ENCODE data around the gene SPECC1L. TPM values are rescaled to one million over a fixed set of nuclear protein-coding genes. Genes with fewer than 3 reads are reported as not detected.

SPECC1L gene
- total RNA-seq, 2 donors from 2014 or later, result 80.1 to 88.8 TPM

GRCh38 chr22:24404561-24405275 is 134.1 kb downstream of the SPECC1L start:
- intact Hi-C loops (cut with DNase I), result no loop called here
- DNase-seq (ENCODE audit: low spot score), result no peak

DNA sequence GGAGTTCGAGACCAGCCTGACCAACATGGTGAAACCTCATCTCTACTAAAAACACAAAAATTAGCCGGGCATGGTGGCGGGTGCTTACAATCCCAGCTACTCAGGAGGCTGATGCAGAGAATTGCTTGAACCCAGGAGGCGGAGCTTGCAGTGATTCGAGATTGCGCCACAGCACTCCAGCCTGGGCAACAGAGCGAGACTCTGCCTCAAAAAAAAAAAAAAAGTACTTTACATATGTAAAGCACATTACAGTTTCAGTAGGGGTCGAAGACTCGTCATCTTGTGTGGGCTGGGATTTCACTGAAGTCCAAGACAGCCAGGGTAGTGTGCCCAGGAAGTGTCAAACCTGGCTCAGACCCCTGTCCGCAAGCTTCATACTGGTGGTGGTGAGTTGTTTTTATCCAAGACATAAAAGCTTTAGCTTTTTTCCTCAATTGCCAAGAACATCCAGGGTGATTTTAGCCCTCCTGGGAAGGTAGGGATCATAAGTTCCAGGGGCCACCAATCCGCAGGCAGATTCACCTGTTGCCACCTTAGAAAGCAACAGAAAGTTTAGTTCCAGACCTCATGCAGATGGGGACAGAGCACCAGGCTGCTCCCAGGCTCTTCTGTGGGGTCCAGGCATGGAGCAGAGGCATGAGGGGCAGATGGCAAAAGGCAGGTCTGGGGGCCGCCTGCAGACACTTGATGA is 135.1 kb downstream of the SPECC1L start:
- no peak for DNase-seq (ENCODE audit: low spot score)
- intact Hi-C loops (cut with DNase I), result no loop called here

DNA sequence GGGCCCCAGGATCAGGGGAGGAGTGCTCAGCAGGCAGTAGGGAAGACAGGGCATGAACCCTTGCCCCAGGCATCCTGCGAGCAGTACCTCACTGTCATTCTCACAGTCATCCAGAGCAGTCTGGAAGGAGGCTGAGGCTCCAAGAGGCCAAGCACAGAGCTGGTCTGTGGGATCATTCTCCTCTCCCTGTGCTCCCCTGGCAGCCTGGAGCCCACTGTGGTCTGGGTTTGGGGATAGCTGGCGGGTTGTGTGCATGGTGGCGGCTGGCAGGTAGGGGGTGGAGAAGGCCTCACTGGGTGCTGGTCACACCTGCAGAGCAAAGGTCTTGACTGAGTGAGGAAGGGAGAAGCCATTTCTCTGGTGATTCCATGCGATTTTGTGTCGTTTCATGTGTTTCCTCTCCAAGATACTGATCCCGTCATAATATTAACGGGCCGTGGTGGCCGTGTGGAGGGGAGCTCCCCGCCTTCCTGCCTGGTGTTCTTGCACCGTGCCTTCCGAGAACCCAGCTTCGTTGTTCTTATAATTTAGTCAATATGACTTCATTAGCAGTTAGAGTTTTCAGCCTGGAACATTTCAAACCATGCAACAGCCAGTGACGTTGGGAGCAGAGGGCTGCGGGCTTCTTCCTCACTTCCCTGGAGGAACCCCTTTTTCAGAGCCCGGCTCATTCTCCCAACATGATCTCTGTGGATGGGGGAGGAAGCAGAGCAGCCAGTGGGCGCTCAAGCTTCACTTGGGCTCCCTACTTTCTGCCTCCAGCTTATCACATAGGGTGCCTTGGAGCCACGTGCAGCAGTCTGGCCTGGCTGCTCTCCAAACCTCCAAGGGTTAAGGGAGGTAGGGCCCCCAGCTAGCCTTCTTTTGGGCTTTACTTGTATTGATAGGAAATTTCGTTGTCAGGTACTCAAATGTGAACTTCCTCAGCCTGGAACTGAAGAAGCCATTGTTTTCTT is 136.0 kb downstream of the SPECC1L start:
- DNase-seq (ENCODE audit: low spot score), result no peak
- intact Hi-C loops (cut with DNase I), result no loop called here

DNA sequence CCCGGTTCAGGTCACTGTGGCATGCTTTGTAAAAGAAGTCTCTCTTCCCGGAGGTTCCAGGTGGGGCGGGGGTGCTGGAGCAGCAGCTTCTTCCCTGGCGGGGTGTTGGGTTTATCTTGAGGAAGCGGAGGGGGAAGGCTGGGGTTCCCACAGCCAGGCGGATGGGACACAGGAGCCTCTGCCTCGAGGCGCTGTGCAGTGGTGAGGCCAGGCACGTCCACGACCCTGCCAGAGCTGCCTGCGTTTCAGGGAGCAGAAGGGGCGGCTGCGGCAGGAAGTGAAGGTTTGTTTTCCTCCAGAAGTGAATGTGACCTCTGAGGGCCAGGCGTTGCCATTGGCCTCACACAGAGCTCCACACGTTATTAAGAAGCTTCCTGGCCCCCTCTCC is 136.6 kb downstream of the SPECC1L start:
- DNase-seq (ENCODE audit: low spot score), result peak; percentile 74
- intact Hi-C loops (cut with DNase I), result no loop called here

DNA sequence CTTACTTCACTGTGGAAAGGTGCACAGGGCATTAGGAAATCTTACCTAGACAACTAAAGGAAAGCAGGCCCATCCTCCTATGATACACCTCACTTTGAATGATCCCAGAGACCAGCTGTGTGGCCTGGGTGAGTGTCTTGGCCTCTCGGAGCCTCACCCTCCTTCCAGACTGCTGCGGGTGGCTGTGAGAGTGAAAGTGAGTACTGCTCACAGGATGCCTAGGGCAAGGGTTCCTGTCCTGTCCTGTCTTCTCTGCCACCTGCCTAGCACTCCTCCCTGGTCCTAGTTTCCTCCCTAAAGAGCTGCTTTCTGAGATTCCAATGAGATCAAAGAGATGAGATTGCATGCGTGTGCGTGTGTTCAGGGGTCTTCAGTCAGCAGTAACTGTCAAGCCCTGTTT is 137.3 kb downstream of the SPECC1L start:
- DNase-seq (ENCODE audit: low spot score), result no peak
- intact Hi-C loops (cut with DNase I), result loop anchor here in 1 of 2 donors (2.0 kb wide), 1 partner anchor 47 kb away; no protein-coding TSS in a partner anchor

- intact Hi-C loops (cut with DNase I), result loop anchor here in 1 of 2 donors (2.0 kb wide), 1 partner anchor 46 kb away; no protein-coding TSS in a partner anchor
- no peak for DNase-seq (ENCODE audit: low spot score)
Measured at GRCh38 chr22:24408630-24409029, 138.0 kb downstream of the SPECC1L start.

DNA sequence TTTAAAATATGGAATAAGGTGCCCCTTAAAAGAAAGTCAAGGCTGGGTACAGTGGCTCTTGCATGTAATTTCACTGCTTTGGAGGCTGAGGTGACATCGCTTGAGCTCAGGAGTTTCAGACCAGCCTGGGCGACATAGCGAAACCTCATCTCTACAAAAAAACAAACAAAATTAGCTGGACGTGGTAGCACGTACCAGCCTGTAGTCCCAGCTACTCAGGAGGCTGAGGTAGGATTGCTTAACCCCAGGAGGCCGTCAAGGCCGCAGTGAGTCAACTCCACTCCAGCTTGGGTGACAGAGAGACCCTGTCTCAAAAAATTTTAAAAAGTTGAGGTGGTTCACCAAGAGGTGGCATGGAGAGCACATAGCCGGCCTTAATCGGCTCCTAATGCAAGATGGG is 139.1 kb downstream of the SPECC1L start:
- no peak for DNase-seq (ENCODE audit: low spot score)
- intact Hi-C loops (cut with DNase I), result loop anchor here in 1 of 2 donors (2.0 kb wide), 1 partner anchor 45 kb away; no protein-coding TSS in a partner anchor

DNA sequence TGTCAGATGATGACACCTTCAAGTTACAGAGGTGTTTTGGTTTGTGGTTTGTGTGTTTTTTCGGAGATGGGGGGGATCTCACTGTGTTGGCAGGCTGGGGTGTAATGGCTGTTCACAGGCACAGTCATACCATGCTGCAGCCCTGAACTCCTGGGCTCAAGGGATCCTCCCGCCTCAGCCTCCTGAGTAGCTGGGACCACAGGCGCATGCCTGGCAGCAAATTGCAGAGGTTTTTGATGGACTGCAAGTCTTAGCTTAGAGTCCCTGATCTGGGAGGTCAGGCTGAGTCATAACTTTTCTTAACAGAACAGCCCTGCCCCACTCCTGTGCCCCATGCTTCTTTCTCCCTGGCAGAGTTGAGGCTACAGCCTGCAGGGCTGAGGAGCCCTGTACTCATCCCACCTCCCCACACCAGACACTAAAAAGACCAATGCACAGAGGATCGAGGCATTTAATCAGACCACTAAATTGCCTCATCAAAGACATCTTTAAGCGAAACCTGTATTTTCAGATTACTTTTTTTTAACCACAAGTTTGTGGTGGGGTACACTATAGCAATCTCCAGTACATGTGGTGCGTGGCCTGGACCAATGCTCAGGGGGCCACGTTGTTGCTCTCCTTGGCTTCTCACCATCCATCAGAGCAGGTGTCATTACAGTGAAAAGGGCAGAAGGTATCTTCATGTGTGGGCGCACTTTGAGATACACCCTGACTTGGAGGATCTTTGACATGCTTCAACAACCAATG is 139.7 kb downstream of the SPECC1L start:
- DNase-seq (ENCODE audit: low spot score), result no peak
- intact Hi-C loops (cut with DNase I), result no loop called here

DNA sequence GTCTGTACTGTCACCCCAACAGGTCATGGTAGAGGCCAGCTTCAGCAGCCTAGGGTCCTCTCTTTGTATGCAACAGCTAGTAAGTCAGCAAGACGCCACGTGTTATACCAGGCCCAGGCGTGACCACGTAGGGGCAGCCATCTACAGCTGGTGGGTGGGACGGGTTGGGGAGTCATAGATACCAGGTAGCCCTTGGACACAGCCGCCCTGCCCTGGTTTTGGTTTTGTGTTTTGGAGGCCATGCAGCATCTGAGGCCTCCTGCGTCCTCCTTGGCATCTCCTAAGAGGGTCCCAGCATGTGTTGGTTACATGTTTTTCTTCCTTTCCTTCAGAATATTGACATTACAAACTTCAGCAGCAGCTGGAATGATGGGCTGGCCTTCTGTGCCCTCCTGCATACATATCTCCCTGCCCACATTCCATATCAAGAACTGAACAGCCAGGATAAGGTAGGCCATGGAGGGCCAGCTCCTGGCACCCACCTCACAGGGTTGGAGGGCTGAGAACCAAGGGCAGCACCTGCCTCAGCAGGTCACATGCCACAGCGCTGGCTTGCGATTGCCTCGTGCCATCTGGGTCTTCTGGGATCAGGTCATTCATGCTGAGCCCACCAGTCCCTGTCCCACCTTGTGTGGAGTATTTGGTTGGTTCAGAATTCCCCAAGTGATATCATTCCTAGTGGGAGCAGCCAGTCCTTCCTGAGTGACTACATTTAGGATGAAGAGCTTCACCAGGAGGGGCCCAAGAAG is 140.8 kb downstream of the SPECC1L start:
- intact Hi-C loops (cut with DNase I), result no loop called here
- no peak for DNase-seq (ENCODE audit: low spot score)

DNA sequence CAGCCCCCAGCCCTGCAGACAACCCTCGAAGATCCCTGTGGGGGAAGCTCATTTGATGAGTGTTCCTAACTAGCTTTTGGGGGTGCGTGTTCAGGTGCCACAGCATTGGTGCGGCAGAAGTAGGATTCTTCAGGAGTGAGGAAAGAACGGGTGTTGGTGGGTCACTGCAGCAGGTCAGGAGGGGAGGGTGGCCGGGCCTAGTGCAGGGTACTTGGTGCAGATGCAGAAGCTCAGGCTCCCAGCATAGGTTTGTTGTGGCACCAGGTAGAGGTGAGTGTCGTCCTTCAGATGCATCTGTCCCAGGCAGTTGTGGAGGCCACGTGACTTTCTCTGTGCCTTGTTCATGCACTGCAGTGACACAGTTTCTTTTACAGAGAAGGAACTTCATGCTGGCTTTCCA is 141.6 kb downstream of the SPECC1L start:
- intact Hi-C loops (cut with DNase I), result no loop called here

DNA sequence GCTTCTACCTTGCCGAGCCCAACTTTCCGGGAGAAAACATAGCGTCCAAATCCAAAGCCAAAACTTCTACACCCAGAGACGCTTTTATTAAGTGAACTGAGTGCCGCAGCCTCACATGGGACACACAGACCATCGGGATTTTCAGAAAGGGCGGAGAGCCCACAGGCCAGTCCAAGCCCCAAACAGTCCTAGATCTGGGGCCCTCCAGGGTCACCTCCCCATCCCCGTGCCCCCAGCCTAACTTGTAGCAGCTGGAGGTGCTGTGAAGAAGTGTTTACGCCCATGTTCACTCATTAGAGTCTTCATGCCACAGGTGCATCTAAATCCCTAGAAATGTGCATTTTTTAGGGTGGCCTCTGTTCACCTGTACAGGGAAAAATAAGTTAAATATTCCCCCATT is 142.6 kb downstream of the SPECC1L start:
- DNase-seq (ENCODE audit: low spot score), result no peak
- intact Hi-C loops (cut with DNase I), result no loop called here

More for the DNA sequence above, 141.6 kb downstream of the SPECC1L start:
- DNase-seq (ENCODE audit: low spot score), result no peak

DNA sequence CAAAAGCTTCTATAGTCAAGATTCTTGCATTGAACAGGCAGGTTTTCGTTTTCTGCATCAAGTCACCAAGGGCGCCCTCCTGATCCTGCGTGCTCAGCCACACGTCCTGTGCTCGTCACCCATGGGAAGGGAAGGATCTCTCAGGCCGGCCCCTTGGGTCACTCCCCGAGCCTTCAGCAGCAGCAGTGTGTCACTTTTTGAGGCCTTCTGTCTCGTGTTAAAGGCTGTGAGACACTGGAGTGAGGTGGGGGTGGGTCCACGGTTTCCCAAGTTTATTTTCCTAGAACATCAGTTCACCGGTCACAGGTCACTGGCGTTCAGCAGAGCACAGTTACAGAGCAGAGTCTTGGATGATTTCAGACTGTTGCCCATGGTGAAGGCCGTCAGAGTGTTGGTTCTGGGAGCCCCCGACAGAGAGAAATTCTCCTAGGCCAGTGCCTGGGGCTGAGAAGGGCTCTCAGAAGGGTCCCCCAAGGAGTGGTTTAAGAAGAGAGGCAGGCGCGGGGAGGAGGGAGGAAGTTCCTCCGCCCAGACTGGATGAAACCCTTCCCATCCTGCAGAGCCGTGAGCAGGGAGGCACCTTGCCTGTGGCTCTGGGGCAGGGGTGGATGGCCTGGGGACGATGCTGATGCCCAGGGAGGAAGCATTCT is 143.2 kb downstream of the SPECC1L start:
- intact Hi-C loops (cut with DNase I), result no loop called here
- DNase-seq (ENCODE audit: low spot score), result peak; percentile 77

DNA sequence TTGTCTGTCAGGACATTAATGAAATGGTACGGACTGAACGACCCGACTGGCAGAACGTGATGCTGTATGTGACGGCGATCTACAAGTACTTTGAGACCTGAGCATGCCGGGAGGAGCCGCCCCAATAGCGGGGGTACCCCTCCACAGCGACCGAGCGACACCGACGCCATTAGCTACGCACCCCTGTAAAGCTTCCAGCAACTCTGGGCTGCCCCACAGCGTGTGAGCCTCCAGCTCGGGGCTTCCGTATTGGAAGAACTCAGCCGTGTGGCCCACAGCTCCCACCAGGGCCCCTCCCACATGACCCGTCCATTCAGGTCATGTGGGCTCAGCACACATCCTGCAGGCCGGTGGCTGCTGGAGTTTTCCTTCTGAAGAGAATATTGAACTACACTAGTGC is 143.9 kb downstream of the SPECC1L start:
- intact Hi-C loops (cut with DNase I), result no loop called here
- peak; percentile 69 for DNase-seq (ENCODE audit: low spot score)

- DNase-seq (ENCODE audit: low spot score), result peak; percentile 80
- intact Hi-C loops (cut with DNase I), result no loop called here
Measured at GRCh38 chr22:24414984-24415945, 144.6 kb downstream of the SPECC1L start.

DNA sequence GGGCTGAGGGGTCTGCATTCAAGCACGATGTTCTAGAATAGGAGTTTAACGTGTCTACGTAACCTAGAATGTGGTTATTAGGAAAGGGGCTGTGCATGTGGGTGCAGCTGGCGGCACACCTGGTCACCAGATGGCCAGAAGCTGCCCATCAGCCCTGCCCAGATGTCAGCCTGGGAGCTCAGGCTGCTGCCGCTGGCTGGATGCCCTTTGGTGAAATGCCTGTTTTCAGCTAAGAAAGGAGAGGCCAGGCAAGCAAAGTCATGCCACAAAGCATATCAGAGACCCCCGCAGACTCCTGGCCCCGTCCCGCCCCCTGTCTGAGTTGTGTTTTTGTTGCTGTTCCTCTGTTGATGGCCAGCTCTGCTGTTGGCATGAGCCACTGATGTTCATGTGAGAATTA is 145.5 kb downstream of the SPECC1L start:
- intact Hi-C loops (cut with DNase I), result no loop called here
- DNase-seq (ENCODE audit: low spot score), result peak; percentile 54

DNA sequence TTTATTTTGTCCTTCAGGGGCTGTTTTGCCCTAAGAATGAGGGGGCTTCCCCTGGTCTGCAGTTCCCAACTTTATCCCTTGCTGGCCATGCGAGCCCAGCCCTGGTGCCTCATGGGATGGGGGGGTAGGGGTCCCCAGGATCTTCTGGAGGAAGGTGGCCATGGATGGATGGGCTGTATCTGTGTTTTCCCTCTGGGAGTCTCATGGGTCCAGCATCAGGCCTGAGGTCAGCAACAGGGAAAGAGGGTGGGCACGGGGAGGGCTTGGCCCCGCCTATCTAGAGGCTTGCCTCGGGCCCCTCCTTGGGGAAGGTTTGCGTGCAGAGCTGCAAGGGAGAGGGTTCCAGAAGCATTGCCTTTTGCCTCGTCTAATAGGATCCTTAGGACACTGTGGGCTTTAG is 146.0 kb downstream of the SPECC1L start:
- DNase-seq (ENCODE audit: low spot score), result peak; percentile 74
- intact Hi-C loops (cut with DNase I), result no loop called here

DNA sequence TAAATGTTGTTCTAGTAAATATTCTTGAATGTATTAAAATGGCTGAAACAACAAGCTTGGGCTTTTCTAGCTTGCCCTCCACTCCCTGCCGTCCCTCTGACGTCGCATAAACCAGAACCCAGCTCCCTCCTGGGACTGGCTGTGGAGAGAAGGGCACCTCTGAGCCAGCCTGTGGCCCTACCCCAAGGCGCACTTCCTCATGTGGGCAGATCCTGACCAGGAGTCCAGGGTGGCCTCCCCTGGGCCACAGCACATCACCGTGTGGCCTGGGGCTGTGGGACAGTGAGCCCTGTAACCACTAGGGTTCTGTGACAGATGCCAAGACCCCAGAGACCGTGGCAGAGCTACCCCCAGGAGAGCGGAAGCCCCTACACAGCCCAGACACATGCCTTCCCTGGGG is 146.6 kb downstream of the SPECC1L start:
- peak; percentile 78 for DNase-seq (ENCODE audit: low spot score)
- intact Hi-C loops (cut with DNase I), result no loop called here

Measured in posterior vena cava (tissue), 2 donors.